GM20431 (cell line): ENCODE data around the gene SLC38A10.

Experiments used
- in situ Hi-C: fragments of 300-500 bp; cut with MseI, MboI; formaldehyde crosslinking; loops from one replicate; pipeline ENCODE4 v1.15.0; 2020; ENCODE audit warnings: low sequenced_read_pairs; ENCODE audit not compliant: unreplicated experiment

SLC38A10 gene

GRCh38 chr17:81197831-81198490 is 97.1 kb downstream of the SLC38A10 start:
- in situ Hi-C loops = no loop called here

GRCh38 chr17:81197409-81197795 is 97.7 kb downstream of the SLC38A10 start:
- in situ Hi-C loops = no loop called here

DNA sequence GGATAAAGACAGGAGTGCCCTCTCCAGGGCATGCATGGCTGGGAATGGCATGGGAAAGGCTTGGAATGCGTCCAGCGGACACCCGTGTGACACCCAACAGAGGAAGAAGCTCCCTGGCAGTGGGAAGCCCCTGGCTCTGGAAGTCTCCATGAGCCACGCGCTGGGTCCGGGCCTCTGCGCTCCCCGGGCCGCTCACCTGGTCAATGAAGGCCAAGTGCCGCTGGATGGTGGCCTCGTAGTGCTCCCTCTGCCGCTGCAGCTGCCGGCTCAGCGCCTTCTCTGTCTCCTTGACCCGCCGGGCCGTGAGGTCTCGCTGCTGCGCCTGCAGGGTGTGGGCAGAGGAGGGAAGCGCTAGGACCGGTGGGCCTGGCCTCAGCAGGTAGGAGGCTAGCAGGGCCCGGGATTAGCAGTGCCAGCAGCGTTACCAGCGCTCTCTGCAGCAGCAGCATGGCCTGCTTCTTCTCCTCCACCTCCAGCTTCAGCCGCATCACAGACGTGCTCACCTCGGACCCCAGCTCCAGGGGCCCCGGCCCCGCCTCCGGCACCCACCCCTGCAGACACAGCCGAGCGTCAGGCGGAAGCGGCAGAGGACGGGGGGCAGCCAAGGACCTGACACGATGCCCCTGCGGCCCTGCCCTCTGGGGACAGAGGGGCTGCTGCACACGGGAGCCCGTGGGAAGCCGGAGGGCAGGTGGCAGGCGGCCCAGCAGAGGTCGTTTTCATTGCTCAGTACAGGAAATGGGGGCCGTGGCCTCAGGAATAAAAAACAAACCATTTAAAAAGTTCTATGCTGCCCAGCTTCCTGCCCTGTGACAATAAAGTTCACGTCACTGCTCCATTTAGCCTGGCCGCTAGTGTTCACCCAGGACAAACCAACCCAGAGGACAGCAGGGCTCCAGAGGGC is 98.3 kb downstream of the SLC38A10 start:
- in situ Hi-C loops = no loop called here

DNA sequence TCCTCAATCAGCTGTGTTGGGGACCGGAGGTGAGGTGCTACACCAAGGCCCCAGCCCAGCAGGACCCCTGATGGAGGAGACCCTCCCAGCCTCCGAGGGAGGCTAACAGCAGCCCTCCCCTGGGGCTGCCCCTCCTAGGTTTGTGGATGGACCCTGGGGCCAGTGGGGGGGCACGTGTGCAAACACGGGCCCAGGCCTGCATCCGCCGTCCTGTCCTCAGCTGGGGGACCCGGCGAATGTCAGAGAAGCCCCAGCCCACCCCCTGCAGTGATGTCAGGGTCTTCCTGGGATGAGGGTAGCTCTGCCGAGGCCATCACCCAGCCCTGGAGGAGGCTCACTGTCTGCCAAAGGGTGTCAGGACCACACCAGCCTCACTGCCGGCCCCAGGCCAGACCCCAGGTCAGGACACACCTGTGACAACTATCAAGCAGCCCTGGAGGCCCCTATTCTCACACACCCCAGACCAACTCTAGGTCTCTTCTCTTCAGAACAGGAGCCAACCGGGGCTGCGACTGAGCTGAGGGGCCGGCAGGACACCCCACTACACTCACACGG is 99.1 kb downstream of the SLC38A10 start:
- in situ Hi-C loops = no loop called here
